GM19099 (cell line): ENCODE measurements around the gene TNNI2.

ENCODE experiments used
- POLR2A ChIP-seq: IDR thresholded peaks from 3 replicates; pipeline ENCODE4 v1.6.1; 2011; ENCODE audit warnings: low read depth; ENCODE audit not compliant: insufficient read length; ENCODE audit errors: extremely low read depth

The TNNI2 gene

DNA sequence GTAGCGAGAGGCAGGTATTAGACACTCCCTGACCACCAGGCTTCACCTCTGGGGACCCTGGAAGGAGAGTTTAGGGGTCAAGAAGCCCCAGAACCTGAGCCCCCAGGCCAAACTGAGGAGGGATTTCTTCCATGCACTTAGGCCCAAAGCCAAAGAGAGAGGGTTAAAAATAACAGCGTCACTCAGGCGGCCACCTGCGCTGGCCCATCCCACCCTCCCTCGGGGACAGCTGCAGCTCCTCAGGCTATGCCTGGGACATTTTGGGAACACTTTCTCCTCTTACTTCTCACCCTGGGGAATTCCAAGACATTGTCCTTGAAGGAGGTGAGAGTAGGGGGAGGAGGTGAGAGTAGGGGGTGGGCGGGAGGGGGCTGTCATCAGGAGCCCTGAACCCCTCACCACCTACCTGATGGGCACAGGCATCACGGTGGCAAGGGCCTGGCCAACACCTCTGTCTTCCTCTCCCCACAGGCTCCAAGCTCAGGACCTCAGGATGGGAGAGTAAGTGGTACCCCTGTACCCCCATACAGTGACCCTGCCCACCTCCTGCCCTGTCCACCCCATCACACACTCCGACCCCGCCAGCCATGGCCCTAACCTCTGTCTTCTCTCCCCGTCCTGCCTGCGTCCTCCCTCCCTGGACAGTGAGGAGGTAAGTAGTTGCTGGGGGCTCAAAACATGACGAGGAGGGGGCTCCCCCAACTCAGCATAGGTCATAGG, 583 bp downstream of the TNNI2 start:
- TF ChIP-seq POLR2A, result no peak

DNA sequence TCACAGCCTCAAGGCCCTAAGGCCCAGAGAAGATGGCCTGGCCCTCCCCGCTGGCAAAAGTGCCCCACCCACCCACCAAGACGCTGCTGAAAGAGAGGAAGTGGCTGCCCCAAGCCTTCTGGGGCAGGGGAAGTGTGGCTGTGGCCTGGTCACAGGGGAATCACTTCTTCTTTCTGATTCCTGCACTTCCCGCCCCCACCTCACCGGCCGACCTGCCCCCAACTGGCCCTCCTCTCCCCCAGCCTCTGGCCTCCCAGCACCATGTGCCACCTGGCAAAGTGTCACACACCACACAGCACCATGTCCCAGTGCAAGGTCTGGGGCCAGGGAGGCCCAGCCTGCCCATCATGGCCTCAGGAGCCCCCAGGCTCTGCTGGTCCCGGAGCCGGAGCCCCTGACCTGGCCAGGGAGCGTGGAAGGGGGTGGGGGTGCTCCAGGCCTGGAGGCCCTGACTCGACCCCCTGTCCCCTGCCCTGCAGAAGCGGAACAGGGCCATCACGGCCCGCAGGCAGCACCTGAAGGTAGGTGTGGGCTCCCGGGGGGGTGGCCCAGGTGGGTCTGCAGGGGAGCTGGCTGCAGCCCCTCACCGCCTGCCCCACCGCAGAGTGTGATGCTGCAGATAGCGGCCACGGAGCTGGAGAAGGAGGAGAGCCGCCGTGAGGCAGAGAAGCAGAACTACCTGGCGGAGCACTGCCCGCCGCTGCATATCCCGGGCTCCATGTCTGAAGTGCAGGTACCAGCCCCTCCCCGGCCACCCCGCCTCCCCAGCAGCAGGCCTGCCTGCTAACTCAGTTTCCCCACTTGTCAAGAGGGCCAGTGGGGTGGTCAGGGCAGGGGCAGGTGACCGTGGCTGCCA, 1.4 kb downstream of the TNNI2 start:
- TF ChIP-seq POLR2A, result no peak

DNA sequence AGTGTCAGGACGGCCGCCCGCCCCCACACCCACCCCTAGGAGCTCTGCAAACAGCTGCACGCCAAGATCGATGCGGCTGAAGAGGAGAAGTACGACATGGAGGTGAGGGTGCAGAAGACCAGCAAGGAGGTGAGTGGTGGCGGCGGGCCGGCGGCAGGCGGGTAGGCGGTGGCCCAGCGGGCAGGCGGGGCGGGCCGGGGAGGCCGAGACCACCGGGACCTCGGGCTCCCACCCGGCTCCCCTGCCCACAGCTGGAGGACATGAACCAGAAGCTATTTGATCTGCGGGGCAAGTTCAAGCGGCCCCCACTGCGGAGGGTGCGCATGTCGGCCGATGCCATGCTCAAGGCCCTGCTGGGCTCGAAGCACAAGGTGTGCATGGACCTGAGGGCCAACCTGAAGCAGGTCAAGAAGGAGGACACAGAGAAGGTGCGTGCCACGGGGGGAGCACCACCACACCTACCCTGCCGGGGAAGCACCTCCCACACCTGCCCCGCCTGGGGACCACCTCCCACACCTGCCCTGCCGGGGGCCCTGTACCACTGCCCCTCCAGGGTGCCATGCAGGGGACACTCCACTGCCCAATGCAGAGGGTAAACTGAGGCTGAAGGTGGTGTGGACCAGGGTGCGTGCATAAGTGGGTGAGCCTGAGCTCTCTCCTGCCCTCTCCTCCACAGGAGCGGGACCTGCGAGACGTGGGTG, 2.1 kb downstream of the TNNI2 start:
- TF ChIP-seq POLR2A, result no peak

DNA sequence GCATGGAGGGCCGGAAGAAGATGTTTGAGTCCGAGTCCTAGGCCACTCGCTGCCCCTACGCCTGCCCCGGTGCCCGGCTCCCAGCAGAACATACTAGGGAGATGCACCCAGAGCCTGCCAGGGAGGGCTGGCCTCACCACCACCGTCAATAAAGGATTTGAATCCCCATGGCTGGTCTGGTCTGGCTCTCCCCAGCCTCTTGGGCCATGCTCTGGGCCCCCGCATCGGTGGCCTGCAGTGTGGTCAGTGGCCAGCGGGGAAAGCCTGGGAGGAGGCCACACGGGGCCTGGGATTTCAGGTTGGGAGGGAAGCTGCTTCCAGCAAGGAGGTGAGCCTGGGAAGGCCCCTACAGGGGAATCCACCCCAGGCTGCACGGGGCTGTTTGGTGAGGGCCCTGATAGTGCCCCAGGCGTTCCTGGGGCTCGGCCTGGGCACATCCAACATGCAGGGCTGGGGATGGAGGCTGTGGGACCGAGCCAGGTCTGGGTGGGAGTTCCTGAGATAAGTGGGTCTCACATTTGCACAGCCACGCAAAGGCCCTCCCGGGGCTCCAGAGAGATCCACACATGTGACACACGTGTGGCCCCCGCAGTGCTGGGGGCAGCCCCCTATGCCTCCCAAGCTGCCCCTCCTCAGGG, 2.8 kb downstream of the TNNI2 start:
- TF ChIP-seq POLR2A, result no peak

DNA sequence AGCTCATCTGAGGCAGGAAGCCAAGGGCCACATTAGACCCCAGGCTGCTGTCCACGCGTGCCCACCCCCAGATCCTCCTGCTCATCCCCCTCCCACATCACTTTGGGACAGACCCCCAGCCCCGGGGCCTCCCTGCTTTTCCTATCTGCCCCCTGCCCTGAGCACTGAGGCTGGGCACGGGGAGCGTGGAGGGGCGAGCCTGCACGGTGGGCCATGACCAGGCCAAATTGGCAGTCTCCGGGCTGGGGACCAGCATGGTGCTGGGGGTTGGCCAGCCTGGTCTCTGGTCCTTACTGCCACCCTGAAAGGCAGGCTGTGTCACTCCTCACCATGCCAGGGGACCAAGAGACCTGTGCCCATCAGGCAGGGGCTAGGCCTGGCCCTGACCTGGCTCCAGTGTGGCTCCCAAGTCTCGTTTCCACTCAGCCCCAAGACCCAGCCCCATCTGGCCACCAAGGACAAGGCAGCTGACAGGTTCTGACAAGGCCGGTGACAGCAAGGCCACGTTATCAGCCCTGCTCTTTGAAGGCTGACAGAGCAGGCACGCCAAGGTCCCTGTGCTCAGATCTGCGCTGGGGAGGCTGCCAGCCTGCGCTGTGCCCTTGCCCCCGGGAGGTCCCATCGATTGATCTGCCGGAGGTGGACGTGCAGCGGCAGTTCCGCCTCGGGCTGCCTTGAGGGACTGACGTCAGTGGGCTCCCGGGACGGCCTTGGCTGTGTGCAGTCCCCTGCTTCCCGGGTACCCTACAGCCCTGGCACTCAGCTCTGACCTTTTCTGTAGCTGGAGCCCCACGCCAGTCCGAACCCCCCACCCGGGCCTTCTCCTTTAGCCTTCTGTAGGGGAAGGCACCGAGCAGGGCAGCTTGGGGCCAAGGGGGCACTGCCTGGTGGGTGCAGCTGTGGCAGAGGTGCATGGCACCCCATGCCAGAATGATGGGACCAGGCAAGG, 3.6 kb downstream of the TNNI2 start:
- TF ChIP-seq POLR2A, result no peak

DNA sequence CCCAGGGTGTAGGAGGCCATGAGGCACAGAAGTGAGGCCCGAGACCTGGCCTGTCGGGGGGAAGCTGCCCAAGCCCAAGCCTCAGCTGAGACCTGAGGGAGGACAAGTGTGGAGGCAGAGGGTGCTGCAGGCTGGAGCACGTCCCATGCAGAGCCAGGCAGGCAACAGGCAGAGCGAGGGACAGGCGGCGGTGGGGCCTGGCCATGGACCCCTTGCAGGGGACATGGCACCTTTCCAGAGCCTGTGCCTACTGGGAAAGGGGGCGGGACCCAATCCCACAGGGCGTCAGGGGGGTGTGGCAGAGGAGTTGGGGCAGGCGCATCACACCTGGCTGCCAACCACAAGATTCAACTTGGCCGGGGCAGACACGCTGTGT, 4.3 kb downstream of the TNNI2 start:
- no peak for TF ChIP-seq POLR2A

DNA sequence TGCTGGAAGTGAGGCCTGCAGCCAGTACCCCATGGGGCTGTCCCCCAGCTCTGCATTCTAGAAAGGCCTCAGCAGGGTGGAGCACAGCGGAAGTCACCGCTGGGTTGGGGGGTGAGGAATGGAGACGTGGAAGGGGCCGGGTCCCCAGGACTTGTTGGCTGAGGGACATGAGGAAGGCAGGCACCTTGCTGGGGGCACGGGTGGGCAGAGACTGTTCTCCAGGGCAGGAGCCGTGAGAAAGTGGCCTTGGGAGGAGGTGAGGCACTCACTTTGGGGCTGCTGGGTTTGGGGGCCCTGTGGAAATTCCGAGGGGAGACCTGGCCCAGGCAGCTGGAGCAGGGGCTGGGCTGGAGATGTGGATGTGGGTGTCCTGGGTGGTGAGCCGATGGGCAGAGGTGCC, 5.0 kb downstream of the TNNI2 start:
- TF ChIP-seq POLR2A, result no peak

DNA sequence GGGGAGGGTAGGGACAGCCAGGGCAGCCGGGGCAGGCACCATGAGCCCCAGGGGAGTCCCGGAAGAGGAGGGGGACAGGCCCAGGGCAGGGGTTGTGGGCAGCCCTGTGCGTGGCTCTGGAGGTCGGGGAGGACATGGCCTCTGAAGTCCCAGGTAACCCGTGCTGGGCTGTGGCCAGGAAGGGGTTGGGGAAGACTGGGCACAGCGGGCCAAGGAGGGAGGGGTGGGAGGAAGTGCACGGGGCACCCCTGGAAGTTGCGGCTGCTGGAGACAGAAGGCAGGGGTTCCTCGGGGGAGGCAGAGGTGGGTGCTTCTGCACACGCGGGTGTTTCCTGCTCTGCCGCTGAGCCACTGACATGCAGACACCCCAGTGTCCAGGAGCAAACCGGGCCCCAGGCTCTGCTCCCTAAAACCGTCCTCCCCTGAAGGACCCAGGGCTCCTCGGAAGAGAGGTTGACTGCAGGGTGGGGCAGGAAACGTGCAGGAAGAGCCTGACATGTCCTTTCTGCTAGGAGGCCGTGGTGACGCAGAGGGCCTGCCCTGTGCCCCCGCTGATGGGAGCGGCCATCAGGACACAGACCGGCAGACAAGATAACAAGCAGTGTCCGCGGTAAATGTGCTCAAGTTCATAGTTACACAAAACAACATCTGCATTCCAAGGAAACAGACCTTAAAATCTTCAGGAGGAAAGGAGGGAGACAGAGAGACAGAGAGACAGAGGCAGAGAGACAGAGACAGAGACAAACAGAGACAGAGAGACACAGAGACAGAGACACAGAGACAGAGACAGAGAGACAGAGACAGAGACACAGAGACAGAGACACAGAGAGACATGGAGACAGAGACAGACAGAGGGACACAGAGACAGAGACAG, 5.7 kb downstream of the TNNI2 start:
- TF ChIP-seq POLR2A, result no peak

DNA sequence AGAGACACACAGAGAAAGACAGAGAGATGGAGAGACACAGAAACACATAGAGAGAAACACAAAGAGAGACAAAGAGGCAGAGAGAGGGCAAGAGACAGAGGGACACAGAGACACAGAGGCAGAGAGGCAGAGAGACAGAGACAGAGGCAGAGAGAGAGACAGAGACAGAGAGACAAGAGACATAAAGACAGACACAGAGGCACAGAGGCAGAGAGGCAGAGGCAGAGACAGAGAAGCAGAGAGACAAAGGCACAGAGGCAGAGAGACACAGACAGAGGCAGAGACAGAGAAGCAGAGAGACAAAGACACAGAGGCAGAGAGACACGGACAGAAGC, 6.3 kb downstream of the TNNI2 start:
- TF ChIP-seq POLR2A, result no peak

DNA sequence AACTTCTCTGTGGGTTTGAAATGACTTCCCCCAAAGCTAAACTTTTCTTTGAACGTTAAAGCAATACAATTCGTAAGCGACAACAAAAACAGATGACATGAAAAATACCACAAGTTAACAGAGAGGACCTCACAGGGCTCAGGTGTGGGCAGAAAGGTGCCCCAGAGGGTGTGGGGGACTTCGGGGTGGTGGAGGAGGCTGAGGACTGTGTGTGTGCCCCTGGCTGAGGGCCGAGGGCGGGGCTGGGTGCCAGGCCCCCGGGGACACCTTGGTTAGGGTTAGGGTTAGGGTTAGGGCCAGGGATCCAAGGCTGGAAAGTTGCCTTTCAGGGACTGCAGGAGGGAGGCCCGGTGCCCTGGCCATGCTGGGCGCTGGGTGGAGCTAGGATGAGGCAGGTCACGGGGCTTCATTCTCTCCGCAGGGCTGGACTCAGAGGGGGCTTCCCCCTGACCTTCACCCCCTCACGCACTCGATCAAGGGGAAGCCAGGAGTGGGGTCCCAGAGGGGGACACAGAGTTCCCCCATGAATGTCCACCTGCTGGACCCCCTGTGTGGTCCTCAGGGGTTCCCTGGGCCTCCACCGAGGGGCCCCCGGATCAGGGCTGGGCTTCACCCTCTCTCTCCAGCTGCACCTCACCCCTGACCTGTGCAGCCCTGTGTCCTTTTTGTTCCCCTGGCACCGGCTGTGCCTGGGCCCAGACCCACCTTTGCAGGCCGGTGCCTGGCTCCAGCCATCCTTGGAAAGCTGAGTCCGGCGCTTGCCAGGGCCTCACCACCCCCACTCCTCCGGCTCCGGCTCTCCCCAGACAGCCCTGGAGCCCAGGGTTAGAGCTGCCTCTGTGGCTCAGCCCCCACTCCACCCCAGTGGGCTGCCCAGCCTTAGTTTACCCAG, 7.0 kb downstream of the TNNI2 start:
- TF ChIP-seq POLR2A, result no peak

DNA sequence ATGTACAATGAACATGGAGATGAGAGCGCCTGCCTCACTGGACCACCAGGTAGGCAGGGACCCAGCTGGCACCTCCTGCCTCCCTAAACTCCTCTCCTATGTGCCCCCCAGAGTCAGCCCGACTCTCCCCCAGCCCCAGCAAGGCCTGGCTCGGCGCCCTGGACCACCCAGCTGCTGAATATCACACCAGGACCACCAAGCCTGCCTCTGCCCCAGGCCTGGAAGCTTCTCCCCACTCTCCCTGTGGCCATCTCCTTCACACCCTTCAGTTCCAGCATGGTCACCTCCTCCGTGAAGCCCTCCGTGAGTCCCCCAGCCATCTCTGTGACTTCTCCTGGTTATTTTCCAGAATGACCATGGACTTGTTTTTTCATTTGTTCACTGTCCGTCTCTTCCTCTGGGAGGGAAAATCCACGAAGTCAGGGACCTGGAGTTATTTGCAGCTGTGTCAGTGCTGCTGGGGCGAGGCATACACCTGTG, 7.7 kb downstream of the TNNI2 start:
- no peak for TF ChIP-seq POLR2A

DNA sequence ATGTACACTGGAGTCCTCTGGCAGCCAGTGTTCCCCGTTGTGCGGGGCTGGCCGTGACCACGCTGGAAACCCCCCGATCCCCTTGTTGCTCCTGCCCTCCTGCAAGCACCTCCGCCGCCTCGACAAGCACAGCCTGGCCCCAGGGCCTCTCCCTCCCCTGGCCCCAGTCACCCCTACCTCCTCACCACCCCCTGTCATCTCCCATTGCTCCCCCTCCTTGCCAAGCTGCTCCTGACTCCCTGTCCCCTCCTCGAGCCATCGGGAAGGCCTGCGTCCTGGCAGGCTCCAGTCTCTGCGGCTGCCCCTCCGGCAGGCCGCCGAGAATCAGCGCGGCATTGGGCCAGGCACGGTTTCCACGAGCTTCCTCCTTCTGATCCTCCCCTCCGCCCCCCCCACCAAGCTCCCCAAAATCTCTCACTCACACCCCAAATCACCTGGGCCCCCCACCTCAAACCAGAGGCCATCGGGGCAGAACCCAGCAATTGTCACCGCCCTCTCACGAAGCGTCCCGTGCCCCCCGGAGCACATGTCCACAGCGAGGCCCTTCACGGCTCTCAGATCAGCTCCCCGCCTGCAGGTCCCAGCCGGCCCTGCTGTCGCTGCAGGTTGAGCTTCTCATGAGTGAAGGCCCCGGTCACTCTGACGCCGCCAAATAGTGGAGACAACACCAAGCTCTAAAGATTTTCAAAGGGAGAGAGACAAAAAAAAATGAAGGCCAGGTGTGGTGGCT, 8.4 kb downstream of the TNNI2 start:
- TF ChIP-seq POLR2A, result no peak
